Measurements from ENCODE around the gene SLC5A6. TPM values are rescaled to one million over a fixed set of nuclear protein-coding genes. Genes with fewer than 3 reads are reported as not detected.

SLC5A6 gene
- 10 to 100 TPM; 13.5 to 38.6 (median 23.2) TPM for total RNA-seq

- H3K9me3 ChIP-seq, result no peaks in the 10 kb centered on the region
- H3K27ac ChIP-seq, result peak within 1 kb of the TSS; percentile 95 to 99 (median 98)
- H3K4me3 ChIP-seq, result peak within 1 kb of the TSS; percentile 69 to 92 (median 85)
- peaks cover 18 to 42% (median 21%) of the 10 kb centered on the region in 3 donors for H3K4me1 ChIP-seq
- intact Hi-C loops (cut with DNase I), result no loop called here
- no peaks in the 10 kb centered on the region for H3K27me3 ChIP-seq
- peak in 1 of 6 experiments; percentile 5 for TF ChIP-seq CTCF (IDR thresholded peaks at IDR 0.05)
- TF ChIP-seq POLR2A (IDR thresholded peaks at IDR 0.05), result peak in 3 of 4 donors; percentile 48 to 91 (median 77)
- H3K36me3 ChIP-seq, result peaks cover 0 to 39% (median 3%) of the 10 kb centered on the region in 3 donors
- peak; percentile 52 for DNase-seq
- 0 to 1% methylated on average over 15 to 27 of the region's 73 CpGs for WGBS, 2 donors
Observed at GRCh38 chr2:27211943-27212625, at the start of gene SLC5A6, which contains the start of gene ATRAID. TSS of gene SLC5A6 (minus strand) at chr2:27212268. CDS start at chr2:27207650, 4,618 bp downstream. TSS of gene ATRAID (plus strand) at chr2:27212041. CDS start at chr2:27212369, 328 bp downstream.

GRCh38 chr2:27261241-27261925 is 49.3 kb upstream of the SLC5A6 start:
- 61 to 71% methylated on average over 9 to 10 of the region's 11 CpGs for whole genome bisulfite sequencing, 2 donors
- TF ChIP-seq CTCF (IDR thresholded peaks at IDR 0.05) (no peak), POLR2A (IDR thresholded peaks at IDR 0.05) (no peak)
- H3K4me3 ChIP-seq, result peak overlapping the region in 2 of 4 donors; percentile 57 to 61
- DNase-seq, result no peak
- H3K9me3 ChIP-seq, result no peaks in the 10 kb centered on the region
- no peak overlapping the region for H3K27ac ChIP-seq
- intact Hi-C loops (cut with DNase I), result no loop called here
- H3K36me3 ChIP-seq, result no peaks in the 10 kb centered on the region
- H3K27me3 ChIP-seq, result peaks cover 16 to 100% (median 28%) of the 10 kb centered on the region in 4 donors
- peaks cover 30 to 41% (median 32%) of the 10 kb centered on the region in 3 donors for H3K4me1 ChIP-seq

- TF ChIP-seq POLR2A (IDR thresholded peaks at IDR 0.05) (no peak), CTCF (IDR thresholded peaks at IDR 0.05) (no peak)
- peaks cover 10 to 95% (median 14%) of the 10 kb centered on the region in 4 donors for H3K27me3 ChIP-seq
- H3K36me3 ChIP-seq, result no peaks in the 10 kb centered on the region
- intact Hi-C loops (cut with DNase I), result no loop called here
- 86% methylated on average over 6 to 7 of the region's 8 CpGs for WGBS, 2 donors
- H3K4me3 ChIP-seq, result no peak overlapping the region
- no peak for DNase-seq
- H3K4me1 ChIP-seq, result peaks cover 8 to 16% (median 13%) of the 10 kb centered on the region in 3 donors
- H3K27ac ChIP-seq, result no peak overlapping the region
- no peaks in the 10 kb centered on the region for H3K9me3 ChIP-seq
Observed at GRCh38 chr2:27258051-27258450, 46.0 kb upstream of the SLC5A6 start.

- H3K27me3 ChIP-seq, result peaks cover 5 to 94% (median 11%) of the 10 kb centered on the region in 4 donors
- no peak for TF ChIP-seq POLR2A (IDR thresholded peaks at IDR 0.05)
- no peak for TF ChIP-seq CTCF (IDR thresholded peaks at IDR 0.05)
- no peak for DNase-seq
- H3K27ac ChIP-seq, result no peak overlapping the region
- no peaks in the 10 kb centered on the region for H3K36me3 ChIP-seq
- peaks cover 0 to 5% (median 2%) of the 10 kb centered on the region in 3 donors for H3K4me1 ChIP-seq
- H3K4me3 ChIP-seq, result no peak overlapping the region
- intact Hi-C loops (cut with DNase I), result no loop called here
- 57 to 60% methylated on average over 1 to 3 of the region's 7 CpGs for WGBS, 2 donors
- H3K9me3 ChIP-seq, result no peaks in the 10 kb centered on the region
Observed at GRCh38 chr2:27256855-27257454, 44.9 kb upstream of the SLC5A6 start.
